ENCODE measurements around the gene CA10. TPM values are rescaled to one million over a fixed set of nuclear protein-coding genes. Genes with fewer than 3 reads are reported as not detected.

CA10 gene
- total and polyA plus RNA-seq, 8 donors, result 0.09 to 2.0 (median 0.27) TPM; not detected in 4

DNA sequence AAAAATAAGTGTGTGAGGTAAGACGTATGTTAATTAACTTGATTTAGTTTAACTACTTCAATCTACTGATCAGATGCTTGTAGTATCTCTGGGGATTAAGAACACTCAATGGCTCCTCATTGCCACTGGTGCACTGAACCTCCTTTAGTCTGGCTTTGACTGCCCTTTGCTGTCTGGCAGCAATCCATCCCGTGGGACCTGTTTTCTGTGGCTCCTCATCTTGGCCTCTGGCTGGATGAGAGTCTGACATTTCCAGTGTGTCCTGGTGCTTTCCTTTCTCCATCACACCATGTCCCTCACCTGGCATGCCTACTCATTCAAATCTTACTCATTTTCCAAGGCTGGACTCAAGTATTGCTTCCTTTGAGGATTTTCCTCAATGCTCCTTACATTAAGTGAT, 212.2 kb downstream of the CA10 start:
- H3K9me3 ChIP-seq, result no peaks in the 10 kb centered on the region
- no peak for FAIRE-seq
- no peak overlapping the region for H3K27ac ChIP-seq
- 74% methylated on average over 2 of the region's 2 CpGs for WGBS, 2 donors
- H3K4me1 ChIP-seq, result no peaks in the 10 kb centered on the region
- ATAC-seq, result no peak
- H3K4me3 ChIP-seq, result no peak overlapping the region
- intact Hi-C loops (cut with DNase I), result no loop called here
- TF ChIP-seq CTCF (IDR thresholded peaks at IDR 0.05), result no peak
- H3K27me3 ChIP-seq, result no peaks in the 10 kb centered on the region
- no peak for DNase-seq
- H3K36me3 ChIP-seq, result no peaks in the 10 kb centered on the region

- Histone ChIP-seq H3K27ac (no peak overlapping the region), H3K36me3 (no peaks in the 10 kb centered on the region), H3K27me3 (no peaks in the 10 kb centered on the region), H3K4me3 (no peak overlapping the region), H3K9me3 (no peaks in the 10 kb centered on the region), H3K4me1 (no peaks in the 10 kb centered on the region)
- no peak for TF ChIP-seq CTCF (IDR thresholded peaks at IDR 0.05)
- intact Hi-C loops (cut with DNase I), result no loop called here
- DNase-seq (no peak), ATAC-seq (no peak), FAIRE-seq (no peak)
- WGBS, 2 donors, result 46 to 51% methylated on average over 3 of the region's 3 CpGs
Observed at GRCh38 chr17:51941272-51941671, 217.2 kb downstream of the CA10 start.

DNA sequence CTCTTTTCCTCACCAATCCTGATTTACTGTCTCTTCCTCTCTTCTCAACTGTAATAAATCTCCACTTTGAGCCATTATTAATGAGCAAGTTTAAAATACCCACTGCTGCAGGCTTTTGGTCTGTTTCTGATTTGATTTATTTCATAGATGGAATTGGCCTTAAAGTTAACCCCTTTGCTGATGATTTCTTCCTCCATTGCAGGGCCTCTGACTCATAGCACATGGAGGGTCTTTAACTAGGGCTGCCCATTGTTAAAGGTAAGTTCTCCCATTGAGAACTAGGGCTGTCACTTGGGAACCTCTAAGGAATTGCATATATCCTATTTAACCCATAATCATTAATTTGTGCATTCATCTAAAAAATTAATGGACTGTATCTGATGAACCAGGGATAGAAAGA, 221.2 kb downstream of the CA10 start:
- no peak for ATAC-seq
- no peaks in the 10 kb centered on the region for H3K4me1 ChIP-seq

GRCh38 chr17:51935477-51935876, 223.0 kb downstream of the CA10 start:
- no peak overlapping the region for H3K4me3 ChIP-seq
- intact Hi-C loops (cut with DNase I), result no loop called here
- no peaks in the 10 kb centered on the region for H3K4me1 ChIP-seq
- no peaks in the 10 kb centered on the region for H3K9me3 ChIP-seq
- no peak for ATAC-seq
- whole genome bisulfite sequencing, 2 donors, result 34 to 45% methylated on average over 3 of the region's 3 CpGs
- TF ChIP-seq CTCF (IDR thresholded peaks at IDR 0.05), result no peak
- no peak overlapping the region for H3K27ac ChIP-seq
- H3K36me3 ChIP-seq, result no peaks in the 10 kb centered on the region
- FAIRE-seq, result no peak
- no peak for DNase-seq
- H3K27me3 ChIP-seq, result no peaks in the 10 kb centered on the region

More for the DNA sequence above, 221.2 kb downstream of the CA10 start:
- H3K27ac ChIP-seq, result no peak overlapping the region
- no peaks in the 10 kb centered on the region for H3K9me3 ChIP-seq
- FAIRE-seq (no peak), DNase-seq (no peak)
- intact Hi-C loops (cut with DNase I), result no loop called here
- H3K27me3 ChIP-seq, result no peaks in the 10 kb centered on the region
- no peak overlapping the region for H3K4me3 ChIP-seq
- no peaks in the 10 kb centered on the region for H3K36me3 ChIP-seq
- TF ChIP-seq CTCF (IDR thresholded peaks at IDR 0.05), result no peak

DNA sequence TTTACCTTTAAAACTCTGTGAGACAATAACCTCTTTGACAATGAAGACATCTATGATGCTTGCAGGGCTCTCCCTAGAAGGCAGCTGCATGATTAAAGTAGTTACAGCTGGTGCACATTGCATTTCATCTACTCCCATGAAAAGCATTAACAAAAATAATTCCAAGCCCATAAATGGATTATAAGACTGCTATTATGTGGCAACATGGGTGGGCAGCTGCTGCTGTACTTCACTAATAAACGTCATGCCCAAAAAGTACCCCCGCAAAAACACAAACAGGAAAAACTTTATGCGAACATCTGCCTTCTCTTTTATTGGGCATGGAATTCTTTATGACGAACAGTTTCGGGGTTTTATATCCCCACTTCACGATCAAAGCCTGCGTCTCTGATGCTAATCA, 224.9 kb downstream of the CA10 start:
- 79 to 92% methylated on average over 7 of the region's 7 CpGs for WGBS, 2 donors
- H3K27ac ChIP-seq, result no peak overlapping the region
- FAIRE-seq (no peak), DNase-seq (no peak), ATAC-seq (no peak)
- intact Hi-C loops (cut with DNase I), result no loop called here
- no peaks in the 10 kb centered on the region for H3K27me3 ChIP-seq
- H3K4me3 ChIP-seq, result no peak overlapping the region
- TF ChIP-seq CTCF (IDR thresholded peaks at IDR 0.05), result no peak
- H3K36me3 ChIP-seq, result no peaks in the 10 kb centered on the region
- H3K9me3 ChIP-seq, result no peaks in the 10 kb centered on the region
- no peaks in the 10 kb centered on the region for H3K4me1 ChIP-seq
